Activated CD4-positive, CD25-positive, alpha-beta regulatory T cell (primary cell): ENCODE measurements around the gene STAT3.
"Not testable (repeated sequence)": the region's sequence is repeated elsewhere in the genome, so short reads cannot be mapped to it uniquely, and the experiment has no call there.

Experiments
- DNase-seq, 4 experiments: peaks; one replicate each; lab custom pipeline; 2025; lab: John Stamatoyannopoulos, UW

Gene STAT3

DNA sequence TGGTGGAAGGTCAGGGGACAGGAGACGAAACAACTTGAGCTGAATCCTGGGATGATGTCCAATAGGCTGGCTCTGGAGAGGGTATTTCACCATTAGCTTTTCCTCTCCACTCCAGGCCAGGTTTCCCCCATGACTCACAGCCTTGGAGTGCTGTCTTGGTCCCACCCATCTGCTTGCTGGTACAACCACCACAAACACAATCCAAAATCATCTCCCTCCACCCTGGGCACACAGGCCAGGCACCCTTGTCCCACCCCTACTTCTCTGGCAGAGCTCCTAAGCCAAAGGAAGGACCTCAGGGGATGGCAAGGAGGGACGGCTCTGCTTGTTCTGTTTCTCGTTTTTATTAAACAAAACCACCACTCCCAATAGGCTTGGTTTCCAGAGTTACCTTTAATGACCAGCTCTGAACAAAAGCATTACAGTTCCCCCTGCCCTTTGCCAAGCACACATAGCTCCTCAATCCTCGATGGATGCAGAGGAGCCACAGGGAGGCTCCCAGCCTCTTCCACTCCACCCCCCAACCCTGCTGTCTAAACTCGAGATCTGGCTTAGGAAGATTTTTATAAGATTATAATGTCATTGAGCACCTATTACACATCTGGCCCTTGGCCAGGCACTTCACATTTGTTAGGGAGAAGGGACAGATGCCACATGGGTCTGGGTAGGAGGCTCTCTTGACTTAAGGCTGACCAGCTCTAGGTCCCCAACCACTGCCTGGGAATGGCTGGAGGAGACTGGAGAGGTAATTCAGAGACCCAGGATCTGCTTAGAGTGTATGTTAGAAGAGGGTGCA is 21.5 kb upstream of the STAT3 start:
- no peak for DNase-seq

DNA sequence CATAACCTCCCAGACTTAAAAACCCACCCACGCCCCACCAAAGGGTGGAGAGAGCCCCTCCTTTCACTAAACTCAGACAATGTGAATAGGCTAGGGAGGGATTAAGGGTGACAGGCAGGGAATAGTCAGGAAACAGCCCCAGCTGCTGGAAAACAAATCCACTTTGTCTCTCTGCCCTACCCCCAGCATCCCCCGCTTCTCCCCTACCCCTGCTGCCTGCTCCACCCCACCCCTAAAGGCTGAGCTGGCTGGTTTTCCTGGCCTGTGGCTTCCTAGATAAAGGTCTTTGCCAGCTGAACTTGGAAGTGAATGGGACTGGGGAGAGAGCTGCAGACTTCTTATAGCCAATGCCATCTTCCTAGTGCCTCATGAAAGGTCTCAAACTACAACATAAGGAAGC is 19.8 kb upstream of the STAT3 start:
- DNase-seq, result no peak

DNA sequence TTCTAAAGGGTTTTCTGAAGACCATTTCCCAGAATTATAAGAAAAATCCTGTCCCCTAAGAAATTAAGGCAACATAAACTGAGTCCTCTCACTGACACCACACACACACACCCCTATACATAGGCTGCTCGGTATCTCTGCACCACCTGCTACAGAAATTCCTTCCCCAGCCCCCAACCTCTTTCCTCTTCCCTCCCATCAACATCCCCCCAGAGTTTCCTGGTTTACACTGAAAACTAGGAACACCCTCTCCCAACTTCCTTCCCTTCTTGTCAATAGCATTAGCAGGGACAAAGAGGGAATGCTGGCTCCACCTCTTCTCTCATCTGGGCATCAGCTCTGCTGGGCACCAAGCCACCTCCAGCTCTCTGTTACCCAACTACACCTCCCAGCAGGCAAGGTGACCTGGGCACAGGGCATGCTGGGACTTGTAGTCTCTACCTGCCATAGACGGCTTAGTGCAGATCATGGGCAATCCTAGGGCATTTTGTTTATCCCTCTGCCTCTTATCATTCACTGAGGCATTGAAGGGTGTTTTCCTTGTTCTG is 19.1 kb upstream of the STAT3 start:
- peak in 3 of 4 experiments; percentile 28 to 36 (median 29) for DNase-seq

- no peak for DNase-seq
These were observed 18.5 kb upstream of the STAT3 start for GRCh38 chr17:42406615-42407288.

DNA sequence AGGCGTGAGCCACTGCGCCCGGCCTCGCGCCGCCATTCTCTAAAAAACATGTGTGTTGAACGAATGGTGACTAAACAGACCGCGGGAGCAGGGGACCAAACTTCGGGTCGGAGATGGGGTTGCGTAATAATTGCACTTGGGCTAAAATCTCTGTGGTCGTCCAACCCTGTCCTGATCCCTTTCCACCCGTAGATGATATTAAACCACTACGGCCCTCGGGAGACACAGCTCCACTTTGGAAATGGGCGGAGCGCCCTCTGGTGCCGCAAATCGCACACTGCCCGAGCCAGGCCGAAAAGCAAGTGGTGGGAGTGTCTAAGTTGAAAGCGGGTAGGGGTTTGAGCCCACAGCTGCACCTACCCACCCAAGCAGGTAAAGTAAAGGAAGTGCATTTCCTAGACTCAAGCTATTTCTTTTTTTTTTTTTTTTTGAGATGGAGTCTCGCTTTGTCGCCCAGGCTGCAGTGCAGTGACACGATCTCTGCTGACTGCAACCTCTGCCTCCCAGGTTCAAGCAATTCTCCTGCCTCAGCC is 17.8 kb upstream of the STAT3 start:
- peak; percentile 64 to 82 (median 70) for DNase-seq

- DNase-seq, result no peak
These were observed 16.8 kb upstream of the STAT3 start for GRCh38 chr17:42405076-42405475.

DNA sequence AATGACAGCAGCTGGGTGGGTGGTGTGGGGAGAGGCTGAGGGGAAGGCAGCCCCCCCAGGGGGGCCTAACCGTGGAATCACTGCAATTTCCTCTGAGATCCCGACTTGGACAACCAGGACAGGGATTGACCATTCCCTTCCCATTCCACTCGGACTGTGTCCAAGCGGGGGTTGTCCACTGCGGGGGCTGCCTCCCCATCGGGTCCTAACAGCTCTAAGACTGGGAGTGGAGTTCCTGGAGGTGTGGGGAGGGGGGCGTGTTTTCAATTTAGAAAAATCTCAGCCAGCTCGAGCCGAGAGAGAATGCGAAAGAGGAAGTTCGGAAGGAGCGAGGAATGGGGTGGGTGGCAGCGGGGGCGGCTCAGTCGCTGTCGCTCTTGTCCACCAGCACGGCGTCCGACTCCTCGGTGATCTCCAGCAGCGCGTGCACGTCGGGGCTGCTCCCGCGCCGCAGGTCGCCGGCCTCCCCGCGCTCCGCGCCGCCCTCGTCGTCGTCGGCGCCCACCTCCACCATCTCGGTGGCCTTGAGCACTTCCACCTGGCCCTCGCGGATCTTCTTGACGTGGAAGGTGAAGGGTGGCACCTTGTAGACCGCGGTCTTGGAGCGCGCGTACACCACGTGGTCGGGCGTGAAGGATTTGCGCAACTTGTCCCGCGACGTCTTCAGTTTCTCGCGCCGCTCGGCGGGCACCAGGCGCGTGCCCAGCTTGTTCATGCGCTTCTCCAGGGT is 16.2 kb upstream of the STAT3 start:
- DNase-seq, result no peak

- DNase-seq, result peak in 1 of 4 experiments; percentile 17
These were observed 14.9 kb upstream of the STAT3 start for GRCh38 chr17:42403150-42403549.

- no peak for DNase-seq
These were observed 13.9 kb upstream of the STAT3 start for GRCh38 chr17:42402117-42402516.

- not testable (repeated sequence) for DNase-seq
These were observed 12.7 kb upstream of the STAT3 start for GRCh38 chr17:42400844-42401375.

DNA sequence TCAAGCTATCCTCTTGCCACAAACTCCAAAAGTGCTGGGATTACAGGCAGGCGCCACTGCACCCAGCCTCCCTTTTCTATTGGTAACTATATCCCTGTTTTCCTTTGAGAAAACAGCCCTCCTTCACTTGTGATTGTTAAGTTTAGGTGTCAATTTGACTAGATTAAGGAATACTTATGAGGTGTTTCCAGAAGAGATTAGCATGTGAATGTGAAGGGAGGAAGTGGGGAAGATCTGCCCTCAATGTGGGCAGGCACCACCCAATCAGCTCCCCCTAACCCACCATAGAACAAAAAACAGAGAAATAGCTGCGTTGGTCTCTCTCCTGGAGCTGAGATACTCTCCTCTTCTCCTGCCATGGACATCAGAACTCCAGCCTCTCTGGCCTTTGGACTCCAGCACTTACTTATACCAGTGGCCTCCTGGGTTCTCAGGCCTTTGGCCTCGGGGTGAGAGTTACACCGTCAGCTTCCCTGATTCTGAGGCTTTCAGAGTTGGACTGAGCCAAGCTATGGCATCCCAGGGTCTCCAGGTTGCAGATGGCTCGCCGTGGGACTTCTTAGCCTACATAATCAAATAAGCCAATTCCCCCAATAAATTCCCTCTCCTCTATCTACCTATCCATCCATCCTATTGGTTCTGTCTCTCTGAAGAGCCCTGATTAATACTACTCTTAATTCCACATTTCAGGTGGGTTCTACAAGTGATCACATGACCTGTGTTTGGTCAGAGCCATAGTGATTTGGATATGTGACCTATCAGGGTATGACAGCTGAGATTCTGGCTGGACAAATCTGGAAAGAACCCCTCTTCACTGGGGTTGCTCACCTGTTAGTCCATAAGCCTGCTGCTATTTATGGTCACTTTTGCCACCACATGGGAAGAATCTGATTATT is 12.0 kb upstream of the STAT3 start:
- DNase-seq, result no peak

DNA sequence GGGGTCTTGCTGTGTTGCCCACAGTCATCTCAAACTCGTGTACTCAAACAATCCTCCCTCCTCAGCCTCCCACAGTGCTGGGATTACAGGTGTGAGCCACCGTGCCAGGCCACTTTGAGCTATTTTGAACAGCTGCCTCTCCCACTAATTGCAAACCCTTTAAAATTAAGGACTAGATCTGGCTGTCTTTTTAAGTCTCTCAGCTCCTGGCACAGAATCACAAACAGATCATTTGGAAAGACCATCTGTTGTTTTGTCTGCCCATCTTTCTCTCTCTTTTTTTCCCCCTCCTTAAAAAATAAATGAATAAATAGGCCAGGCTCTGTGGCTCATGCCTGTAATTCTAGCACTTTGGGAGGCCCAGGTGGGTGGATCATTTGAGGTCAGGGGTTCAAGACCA is 10.9 kb upstream of the STAT3 start:
- DNase-seq, result no peak

- DNase-seq, result not testable (repeated sequence)
These were observed 7.4 kb upstream of the STAT3 start for GRCh38 chr17:42395601-42396000.

DNA sequence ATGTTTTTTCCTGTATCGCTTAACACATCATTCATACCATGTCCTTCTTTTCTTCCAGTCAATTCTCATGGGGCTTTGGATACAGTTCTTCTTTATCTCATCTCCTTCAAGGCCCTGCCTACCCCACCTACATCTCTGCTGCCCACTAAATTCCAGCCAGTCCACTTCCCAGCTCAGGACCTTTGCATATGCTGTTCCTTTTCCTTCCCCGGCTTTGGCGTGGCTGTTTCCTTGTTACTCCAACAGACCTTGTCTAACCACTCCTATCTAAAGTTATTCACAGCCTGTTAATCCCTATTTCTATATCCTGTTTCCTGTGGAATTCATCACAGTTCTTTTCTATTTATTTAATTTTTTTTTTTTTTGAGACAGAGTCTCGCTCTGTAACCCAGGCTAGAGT is 6.6 kb upstream of the STAT3 start:
- DNase-seq, result no peak

DNA sequence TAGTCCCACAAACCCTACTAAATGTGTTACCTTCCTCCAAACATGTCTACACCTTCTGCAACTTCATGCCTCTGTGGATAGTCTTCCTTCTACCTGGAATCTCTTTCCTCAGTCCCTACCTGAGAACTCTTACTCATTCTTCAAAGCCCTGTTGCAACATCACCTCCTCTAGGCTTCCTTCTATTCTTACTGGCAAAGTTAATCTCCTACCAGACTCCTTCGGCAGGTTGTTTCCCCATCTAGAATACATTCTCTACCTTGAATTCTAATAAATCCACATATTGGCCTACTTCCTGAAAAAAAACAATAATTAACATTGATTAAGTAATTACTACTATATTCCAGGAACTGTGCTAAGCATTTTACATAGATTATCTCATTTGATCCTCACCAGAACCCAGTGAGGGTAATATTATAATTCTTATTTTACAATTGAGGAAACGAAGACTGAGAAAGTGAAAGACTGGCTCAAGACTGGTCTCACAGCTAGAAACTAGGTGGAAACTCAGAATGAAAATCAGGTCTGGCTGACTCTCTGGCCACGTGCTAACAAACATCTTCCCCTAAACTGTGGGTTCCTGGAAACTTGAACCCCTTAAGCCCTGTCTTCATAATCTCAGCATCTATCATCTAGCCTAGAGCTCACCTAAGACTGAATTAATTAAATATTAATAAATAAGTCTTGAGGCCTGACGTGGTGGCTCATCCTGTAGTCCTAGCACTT is 4.6 kb upstream of the STAT3 start:
- DNase-seq, result no peak

DNA sequence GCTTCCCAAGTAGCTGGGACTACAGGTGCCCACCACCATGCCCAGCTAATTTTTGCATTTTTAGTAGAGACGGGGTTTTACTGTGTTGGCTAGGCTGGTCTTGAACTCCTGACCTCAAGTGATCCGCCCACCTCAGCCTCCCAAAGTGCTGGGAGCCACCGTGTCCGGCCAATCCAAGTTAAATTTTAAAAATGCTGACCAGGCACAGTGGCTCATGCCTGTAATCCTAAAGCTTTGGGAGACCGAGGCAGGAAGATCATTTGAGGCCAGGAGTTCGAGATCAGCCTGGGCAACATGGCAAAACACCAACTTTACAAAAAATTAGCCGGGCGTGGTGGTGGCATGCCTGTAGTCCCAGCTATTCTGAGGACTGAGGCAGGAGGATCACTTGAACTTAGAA is 3.2 kb upstream of the STAT3 start:
- DNase-seq, result not testable (repeated sequence)

- DNase-seq, result no peak
These were observed 1.7 kb upstream of the STAT3 start for GRCh38 chr17:42389899-42390298.

GRCh38 chr17:42389135-42389417 is 834 bp upstream of the STAT3 start:
- no peak for DNase-seq

DNA sequence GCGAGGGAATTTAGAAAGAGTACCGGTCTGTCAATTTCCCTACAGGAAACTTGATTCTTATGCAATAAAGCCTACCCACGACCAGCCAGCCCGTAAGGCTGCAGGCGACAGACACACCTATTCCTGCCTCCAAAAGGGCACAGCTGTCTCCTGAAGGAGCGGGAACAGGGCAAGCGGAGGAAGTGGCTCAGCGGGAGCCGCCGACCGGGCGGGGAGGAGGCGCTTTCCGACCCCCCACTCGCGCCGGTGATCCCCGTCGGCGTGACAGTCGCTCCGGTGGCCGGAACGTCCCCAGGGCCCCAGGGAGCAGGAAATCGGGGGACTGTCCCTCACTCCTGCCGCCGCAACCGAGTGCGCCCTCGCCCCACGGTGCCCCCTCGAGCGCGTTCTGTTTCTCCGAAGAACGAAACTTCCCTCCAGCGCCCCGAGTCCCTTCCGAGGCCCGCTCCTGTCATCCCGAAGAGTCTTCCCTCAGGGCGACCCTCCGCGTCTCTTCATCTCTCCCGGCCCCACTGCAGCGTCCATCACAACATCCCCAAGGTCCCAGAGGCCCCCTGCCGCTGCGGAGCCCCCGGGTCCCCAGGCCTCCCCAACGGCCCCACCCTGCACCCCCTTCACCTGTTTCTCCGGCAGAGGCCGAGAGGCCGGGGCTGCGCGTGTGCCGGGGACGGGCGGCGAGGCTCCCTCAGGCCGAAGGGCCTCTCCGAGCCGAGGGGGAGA is 421 bp downstream of the STAT3 start:
- peak in 1 of 4 experiments; percentile 27 for DNase-seq
